Liver (tissue), 3 donors: ENCODE measurements around the gene ADGRG3.

ENCODE experiments used
- ATF3 ChIP-seq: IDR thresholded peaks from 2 replicates; pipeline ENCODE4 v1.6.1; 2016; ENCODE audit warnings: antibody characterized with exemption
- CTCF ChIP-seq: fragments of 150-350 bp; IDR thresholded peaks from 2 replicates; pipeline ENCODE4 v1.5.1; 2017; ENCODE audit warnings: improper control_type of control experiment, low read depth, low read length; ENCODE audit not compliant: missing input control
- EGR1 ChIP-seq, 2 donors: IDR thresholded peaks; 2 replicates each; pipeline ENCODE4 v1.6.1; 2016 to 2018; ENCODE audit warnings: antibody characterized with exemption in 2 of 2, low read depth in 2 of 2
- GABPA ChIP-seq, 2 donors: IDR thresholded peaks in 1 of 2; conservative IDR thresholded peaks in 1 of 2; 2 replicates each; pipeline ENCODE4 v1.6.1; 2016; ENCODE audit warnings: antibody characterized with exemption in 2 of 2, mild to moderate bottlenecking in 1 of 2, moderate library complexity in 1 of 2
- HNF4A ChIP-seq, 2 donors: conservative IDR thresholded peaks; 2 replicates each; pipeline ENCODE4 v1.6.1; 2016; ENCODE audit warnings: antibody characterized with exemption in 2 of 2, mild to moderate bottlenecking in 2 of 2
- HNF4G ChIP-seq: IDR thresholded peaks from 2 replicates; pipeline ENCODE4 v1.6.1; 2016; ENCODE audit warnings: antibody characterized with exemption
- JUND ChIP-seq, 2 donors: IDR thresholded peaks; 2 replicates each; pipeline ENCODE4 v1.6.1; 2016; ENCODE audit warnings: antibody characterized with exemption in 2 of 2
- RAD21 ChIP-seq, 2 donors: IDR thresholded peaks; 2 replicates each; pipeline ENCODE4 v1.6.1; 2016; ENCODE audit warnings: antibody characterized with exemption in 2 of 2, mild to moderate bottlenecking in 2 of 2
- REST ChIP-seq: IDR thresholded peaks from 2 replicates; pipeline ENCODE4 v1.6.1; 2016; ENCODE audit warnings: antibody characterized with exemption, mild to moderate bottlenecking
- RXRA ChIP-seq, 2 donors: IDR thresholded peaks; 2 replicates each; pipeline ENCODE4 v1.6.1; 2017 to 2018; ENCODE audit warnings: antibody characterized with exemption in 2 of 2, mild to moderate bottlenecking in 1 of 2
- SP1 ChIP-seq: IDR thresholded peaks from 2 replicates; pipeline ENCODE4 v1.6.1; 2018; ENCODE audit warnings: antibody characterized with exemption, mild to moderate bottlenecking
- TAF1 ChIP-seq: conservative IDR thresholded peaks from 2 replicates; pipeline ENCODE4 v1.6.1; 2016; ENCODE audit warnings: antibody characterized with exemption, mild to moderate bottlenecking
- YY1 ChIP-seq: IDR thresholded peaks from 2 replicates; pipeline ENCODE4 v1.6.1; 2016; ENCODE audit warnings: antibody characterized with exemption, mild to moderate bottlenecking
- donor health status: healthy.
- donor health status: healthy.

GRCh38 chr16:57637424-57637823 lies 30.7 kb upstream of the ADGRG3 start:
- TF ChIP-seq CTCF (no peak), ATF3 (no peak), EGR1 (IDR thresholded peaks at IDR 0.05; ENCODE audit: low read depth in 2 of 2) (no peak), TAF1 (no peak), SP1 (peak; percentile 43), HNF4A (conservative IDR thresholded peaks at IDR 0.05) (no peak), GABPA (IDR thresholded peaks at IDR 0.05 in 1 of 2, conservative IDR thresholded peaks at IDR 0.05 in 1 of 2) (no peak), REST (no peak), RAD21 (IDR thresholded peaks at IDR 0.05) (no peak), YY1 (no peak), HNF4G (no peak), JUND (IDR thresholded peaks at IDR 0.05) (no peak), RXRA (IDR thresholded peaks at IDR 0.05) (no peak)
